Measurements from ENCODE around the gene SLC5A2.
A peak's percentile ranks its signal among the peaks of the same experiment; 100 is the strongest.

Gene SLC5A2

DNA sequence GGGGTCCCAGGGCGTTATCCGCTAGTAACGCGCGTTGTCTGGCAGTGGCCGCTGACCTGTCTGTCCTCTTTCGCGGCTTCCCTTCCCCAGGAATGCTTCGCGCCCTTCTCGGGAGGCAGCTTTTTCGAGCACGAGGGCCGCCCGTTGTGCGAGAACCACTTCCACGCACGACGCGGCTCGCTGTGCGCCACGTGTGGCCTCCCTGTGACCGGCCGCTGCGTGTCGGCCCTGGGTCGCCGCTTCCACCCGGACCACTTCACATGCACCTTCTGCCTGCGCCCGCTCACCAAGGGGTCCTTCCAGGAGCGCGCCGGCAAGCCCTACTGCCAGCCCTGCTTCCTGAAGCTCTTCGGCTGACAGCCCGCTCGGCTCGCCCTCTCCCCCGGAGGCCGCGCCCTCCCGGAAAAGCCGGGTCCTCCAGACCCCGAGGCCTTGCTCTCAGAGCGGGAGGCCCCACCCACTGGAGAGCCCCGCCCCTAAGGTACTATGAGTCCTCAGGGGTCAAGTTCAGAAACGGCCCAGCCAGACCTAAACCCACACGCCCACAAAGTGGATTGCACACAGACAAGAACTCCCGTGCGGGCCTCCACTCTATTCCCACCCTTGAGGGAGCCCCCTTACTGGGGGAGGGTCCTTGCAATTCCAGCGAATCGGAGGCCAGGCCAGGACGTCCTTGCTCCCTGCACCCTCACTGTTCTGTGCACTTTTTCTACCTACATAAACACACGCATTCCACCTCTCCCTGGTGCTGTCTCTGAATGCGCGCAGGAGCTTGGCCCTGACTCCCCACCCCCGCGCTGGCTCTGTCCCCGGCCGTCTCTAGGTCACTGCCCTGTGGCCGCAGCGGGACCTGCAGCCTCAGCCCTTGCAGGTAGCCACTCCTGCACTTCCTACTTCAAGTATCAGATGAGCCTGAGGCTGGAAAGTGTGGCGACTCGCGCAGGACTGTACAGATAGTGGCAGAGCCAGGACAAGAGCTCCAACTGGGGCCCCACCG lies 5.4 kb upstream of the SLC5A2 start:
- no peaks in the 10 kb centered on the region for H4K20me1 ChIP-seq (ENCODE audit: insufficient read depth, low read length)
- ATAC-seq (ENCODE audit: insufficient read depth, low read depth) = peak; percentile 56
- peaks cover 18% of the 10 kb centered on the region for H3K4me1 ChIP-seq (ENCODE audit: insufficient read depth, low read length)
- no peaks in the 10 kb centered on the region for H3K36me3 ChIP-seq (ENCODE audit: insufficient read depth, low read length)
- peak overlapping the region; percentile 77 for H3K4me2 ChIP-seq (ENCODE audit: insufficient read depth, low read length)
- peak overlapping the region; percentile 45; the same call in 1 of the 2 replicates for H3K9ac ChIP-seq (ENCODE audit: low read depth, low read length)
- peak overlapping the region; percentile 68 for H2AFZ ChIP-seq (ENCODE audit: low read depth, low read length)
- no peaks in the 10 kb centered on the region for H3K79me2 ChIP-seq (ENCODE audit: insufficient read depth, low read length)
- peak; percentile 67 for DNase-seq
- no peak overlapping the region for H3K27ac ChIP-seq (ENCODE audit: low read length)
- peaks cover 3% of the 10 kb centered on the region for H3K27me3 ChIP-seq (ENCODE audit: insufficient read depth, low read length, poor library complexity)
- no peaks in the 10 kb centered on the region for H3K9me3 ChIP-seq (ENCODE audit: insufficient read depth, low read length, severe bottlenecking)
- no peak for TF ChIP-seq CTCF (IDR thresholded peaks at IDR 0.05; ENCODE audit: borderline replicate concordance, extremely low read depth, low read length, poor library complexity, severe bottlenecking)
- no peak for TF ChIP-seq EZH2 (IDR thresholded peaks at IDR 0.05; ENCODE audit: borderline replicate concordance, low read depth, low read length, severe bottlenecking)
- H3K4me3 ChIP-seq (ENCODE audit: low read depth in 1 of 2, low read length in 2 of 2) = peak overlapping the region in 1 of 2 experiments; percentile 56; a peak in 2 of 4 replicates

DNA sequence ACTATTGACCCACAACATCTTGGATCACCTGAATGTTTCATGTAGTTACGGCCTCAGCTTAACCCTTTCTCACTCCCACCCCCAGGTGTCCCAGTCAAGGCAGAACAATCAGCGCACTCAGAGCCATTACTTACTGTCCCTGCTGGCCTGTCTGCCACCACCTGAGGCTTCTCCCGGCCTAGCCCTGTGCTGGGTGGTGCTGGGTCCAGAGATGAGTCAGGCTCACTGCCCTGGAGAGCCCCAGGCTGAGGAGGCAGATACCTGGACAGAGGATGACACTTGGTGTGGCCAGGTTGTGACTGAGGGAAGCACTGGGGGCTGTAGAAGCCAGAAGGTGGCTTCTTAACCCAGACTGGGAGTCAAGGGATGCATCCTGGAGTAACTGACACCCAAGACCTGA lies 4.0 kb upstream of the SLC5A2 start:
- no peak for ATAC-seq (ENCODE audit: insufficient read depth, low read depth)
- Histone ChIP-seq H4K20me1 (ENCODE audit: insufficient read depth, low read length) (no peaks in the 10 kb centered on the region), H3K9me3 (ENCODE audit: insufficient read depth, low read length, severe bottlenecking) (no peaks in the 10 kb centered on the region), H2AFZ (ENCODE audit: low read depth, low read length) (no peak overlapping the region), H3K9ac (ENCODE audit: low read depth, low read length) (no peak overlapping the region), H3K4me2 (ENCODE audit: insufficient read depth, low read length) (no peak overlapping the region), H3K36me3 (ENCODE audit: insufficient read depth, low read length) (no peaks in the 10 kb centered on the region), H3K27ac (ENCODE audit: low read length) (no peak overlapping the region), H3K27me3 (ENCODE audit: insufficient read depth, low read length, poor library complexity) (peaks cover 3% of the 10 kb centered on the region), H3K4me3 (ENCODE audit: low read depth in 1 of 2, low read length in 2 of 2) (no peak overlapping the region), H3K4me1 (ENCODE audit: insufficient read depth, low read length) (peaks cover 18% of the 10 kb centered on the region), H3K79me2 (ENCODE audit: insufficient read depth, low read length) (no peaks in the 10 kb centered on the region)
- no peak for DNase-seq
- no peak for TF ChIP-seq CTCF (IDR thresholded peaks at IDR 0.05; ENCODE audit: borderline replicate concordance, extremely low read depth, low read length, poor library complexity, severe bottlenecking)
- TF ChIP-seq EZH2 (IDR thresholded peaks at IDR 0.05; ENCODE audit: borderline replicate concordance, low read depth, low read length, severe bottlenecking) = no peak

DNA sequence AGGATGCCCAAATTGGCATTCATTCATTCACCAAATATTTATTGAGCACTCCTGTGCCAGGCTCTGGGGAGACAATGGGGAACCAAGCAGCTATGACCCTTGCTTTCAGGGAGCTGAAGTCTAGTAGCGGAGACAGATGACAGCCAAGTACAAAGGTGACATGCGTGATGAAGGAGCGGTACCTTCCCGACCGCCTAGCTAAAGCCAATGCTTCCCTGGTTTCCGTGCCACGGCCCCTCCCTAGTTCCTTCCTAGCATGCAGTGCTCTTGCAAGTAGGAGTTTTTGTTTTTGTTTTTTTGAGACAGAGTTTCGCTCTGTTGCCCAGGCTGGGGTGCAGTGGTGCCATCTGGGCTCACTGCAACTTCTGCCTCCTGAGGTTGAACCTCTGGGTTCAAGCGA lies 3.2 kb upstream of the SLC5A2 start:
- no peak overlapping the region for H3K27ac ChIP-seq (ENCODE audit: low read length)
- H4K20me1 ChIP-seq (ENCODE audit: insufficient read depth, low read length) = no peaks in the 10 kb centered on the region
- no peak overlapping the region for H3K9ac ChIP-seq (ENCODE audit: low read depth, low read length)
- DNase-seq = no peak
- H2AFZ ChIP-seq (ENCODE audit: low read depth, low read length) = no peak overlapping the region
- peaks cover 18% of the 10 kb centered on the region for H3K4me1 ChIP-seq (ENCODE audit: insufficient read depth, low read length)
- no peaks in the 10 kb centered on the region for H3K36me3 ChIP-seq (ENCODE audit: insufficient read depth, low read length)
- TF ChIP-seq EZH2 (IDR thresholded peaks at IDR 0.05; ENCODE audit: borderline replicate concordance, low read depth, low read length, severe bottlenecking) (no peak), CTCF (IDR thresholded peaks at IDR 0.05; ENCODE audit: borderline replicate concordance, extremely low read depth, low read length, poor library complexity, severe bottlenecking) (no peak)
- H3K27me3 ChIP-seq (ENCODE audit: insufficient read depth, low read length, poor library complexity) = peaks cover 3% of the 10 kb centered on the region
- no peak overlapping the region for H3K4me2 ChIP-seq (ENCODE audit: insufficient read depth, low read length)
- H3K4me3 ChIP-seq (ENCODE audit: low read depth in 1 of 2, low read length in 2 of 2) = no peak overlapping the region
- H3K9me3 ChIP-seq (ENCODE audit: insufficient read depth, low read length, severe bottlenecking) = no peaks in the 10 kb centered on the region
- no peak for ATAC-seq (ENCODE audit: insufficient read depth, low read depth)
- no peaks in the 10 kb centered on the region for H3K79me2 ChIP-seq (ENCODE audit: insufficient read depth, low read length)

Data from DND-41 (cell line).